ENCODE results near the gene NELL1.

The NELL1 gene

DNA sequence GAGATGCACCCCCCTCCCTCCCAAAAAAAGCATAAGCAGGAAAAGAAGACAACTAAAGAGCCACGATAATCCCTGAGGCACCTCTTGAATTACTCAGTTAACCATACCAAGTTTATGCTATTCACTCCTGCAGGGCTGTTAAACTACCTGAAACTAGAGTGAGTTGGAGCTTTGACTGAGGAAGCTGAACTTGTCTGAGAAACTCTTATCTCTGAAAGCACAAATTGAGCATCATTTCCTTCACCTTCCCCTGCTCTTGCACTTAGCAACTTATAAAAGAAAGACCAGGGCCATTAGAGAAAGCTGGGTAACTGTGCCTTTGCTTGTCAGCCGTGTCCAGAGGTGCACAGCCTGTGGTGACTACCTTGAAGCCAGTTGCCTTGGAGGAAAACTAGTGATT lies 745.6 kb downstream of the NELL1 start:
- DNase-seq (ENCODE audit: low read depth in 2 of 2), result no peak

DNA sequence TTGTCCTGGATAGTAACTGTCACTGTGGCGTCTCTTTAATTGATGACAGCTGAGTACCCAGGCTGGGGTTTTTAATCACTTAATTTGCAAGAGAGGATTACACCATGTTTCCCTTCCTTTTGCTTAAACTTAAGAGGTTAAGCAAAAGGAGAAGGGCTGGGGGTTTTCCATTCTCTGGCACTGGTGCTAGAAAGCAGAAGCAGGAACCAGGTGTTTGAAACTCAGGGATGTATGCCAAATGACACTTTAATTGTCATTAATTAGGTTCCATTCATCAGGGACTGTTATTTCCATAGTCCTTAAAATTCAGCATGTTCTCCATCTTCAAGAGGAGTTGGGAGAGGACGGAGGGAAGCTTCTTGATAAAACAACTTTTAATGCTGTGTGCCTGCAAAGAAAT lies 746.2 kb downstream of the NELL1 start:
- DNase-seq (ENCODE audit: low read depth in 2 of 2), result no peak

- no peak for DNase-seq (ENCODE audit: low read depth in 2 of 2)
Observed at GRCh38 chr11:21421711-21422329, 752.4 kb downstream of the NELL1 start.

DNA sequence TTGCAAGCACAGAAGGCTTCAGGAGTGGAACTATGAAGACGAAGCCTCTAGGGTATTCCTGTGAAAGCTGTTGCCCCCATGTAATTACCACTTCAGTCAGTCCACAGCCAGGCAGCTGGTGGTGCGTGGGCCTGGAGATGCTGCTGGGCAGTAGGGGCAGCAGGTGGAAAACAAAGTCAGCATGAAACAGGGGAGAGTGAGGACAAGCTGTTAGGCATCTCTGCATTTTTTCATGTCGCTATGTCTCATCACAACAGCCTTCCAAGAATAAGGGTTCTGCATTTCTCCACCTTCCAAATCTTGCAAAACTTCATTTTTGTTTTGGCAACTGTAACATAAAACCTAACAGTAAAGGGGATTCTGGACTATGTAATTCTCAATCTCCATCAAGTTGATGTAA lies 757.5 kb downstream of the NELL1 start:
- no peak for DNase-seq (ENCODE audit: low read depth in 2 of 2)

DNA sequence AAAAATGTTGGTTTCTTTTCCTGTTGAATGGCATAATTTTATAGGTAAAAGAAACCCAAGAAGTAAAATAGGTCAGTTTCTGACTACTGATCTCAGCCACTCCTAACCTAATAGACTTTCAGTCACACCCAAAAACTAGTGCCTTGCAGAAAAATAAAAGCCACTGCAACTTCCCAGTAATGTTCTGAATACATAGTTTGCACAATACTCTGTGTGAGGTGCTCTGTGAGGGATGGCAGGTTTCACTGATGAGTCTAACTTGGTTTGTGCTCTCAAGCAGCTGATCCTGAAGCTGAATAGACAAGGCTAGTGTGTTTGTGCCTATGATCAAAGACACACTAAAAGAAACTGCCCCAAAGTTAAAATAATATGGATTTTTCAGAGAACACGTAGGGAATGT lies 758.3 kb downstream of the NELL1 start:
- no peak for DNase-seq (ENCODE audit: low read depth in 2 of 2)

DNA sequence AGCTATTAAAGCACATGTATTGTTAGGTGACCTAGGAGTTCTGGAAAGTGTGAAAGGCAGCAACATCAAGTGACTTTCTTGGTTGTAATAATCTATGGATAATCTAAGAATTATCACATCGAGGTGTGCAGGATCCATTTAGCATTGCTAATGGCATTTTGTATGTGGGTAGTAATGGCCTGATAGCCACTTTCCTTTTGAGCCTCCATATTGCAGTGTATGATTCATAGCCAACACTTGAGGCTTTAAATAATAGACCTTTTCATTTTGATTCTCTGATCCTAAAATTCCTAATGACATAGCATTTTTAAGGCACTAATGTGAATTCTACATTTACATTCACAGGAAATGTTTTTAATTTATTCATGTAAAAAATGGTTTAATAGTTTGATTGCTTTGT lies 759.4 kb downstream of the NELL1 start:
- no peak for DNase-seq (ENCODE audit: low read depth in 2 of 2)

DNA sequence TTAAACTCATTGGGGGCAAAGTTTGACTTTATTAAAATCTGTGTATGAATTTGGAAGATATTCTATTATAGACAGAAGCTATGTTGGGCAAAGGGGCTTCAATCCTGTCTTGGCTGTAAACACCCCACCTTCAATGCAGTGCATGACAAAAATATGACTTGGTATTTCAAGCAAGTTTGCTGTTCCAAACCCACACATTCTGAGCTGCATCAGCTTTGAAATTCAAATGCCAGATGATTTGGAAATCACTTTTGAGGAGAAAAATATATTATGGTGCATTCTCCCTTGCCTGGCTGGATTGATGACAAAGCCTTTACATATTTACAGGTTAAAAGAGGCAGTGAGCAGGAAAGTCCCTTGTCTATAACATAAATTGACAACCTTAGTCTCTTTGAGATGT lies 760.0 kb downstream of the NELL1 start:
- DNase-seq (ENCODE audit: low read depth in 2 of 2), result no peak

DNA sequence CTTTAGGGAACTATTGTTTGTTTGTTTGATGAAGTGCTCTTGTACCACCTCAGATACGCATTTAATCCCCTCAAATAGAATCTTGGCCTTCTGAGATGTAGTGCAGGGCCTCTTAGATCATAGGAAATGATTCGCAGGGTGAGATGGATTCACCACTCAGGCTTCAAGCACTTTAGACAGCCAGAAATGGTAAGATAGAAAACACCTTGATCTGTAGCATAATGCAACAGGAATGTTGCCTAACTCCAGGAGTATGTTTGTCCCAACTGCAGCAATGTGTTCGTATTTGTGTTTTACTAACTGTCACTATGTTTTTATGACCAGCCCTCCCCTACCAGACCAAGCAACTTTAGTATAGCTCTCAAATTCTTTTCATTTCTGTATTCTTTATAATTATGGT lies 761.2 kb downstream of the NELL1 start:
- DNase-seq (ENCODE audit: low read depth in 2 of 2), result no peak

GRCh38 chr11:21446939-21447590 lies 777.7 kb downstream of the NELL1 start:
- DNase-seq (ENCODE audit: low read depth in 2 of 2), result no peak

GRCh38 chr11:21447871-21448270 lies 778.5 kb downstream of the NELL1 start:
- no peak for DNase-seq (ENCODE audit: low read depth in 2 of 2)

- no peak for DNase-seq (ENCODE audit: low read depth in 2 of 2)
Observed at GRCh38 chr11:21456186-21456585, 786.8 kb downstream of the NELL1 start.

GRCh38 chr11:21460082-21460481 lies 790.7 kb downstream of the NELL1 start:
- no peak for DNase-seq (ENCODE audit: low read depth in 2 of 2)

GRCh38 chr11:21461701-21462100 lies 792.3 kb downstream of the NELL1 start:
- no peak for DNase-seq (ENCODE audit: low read depth in 2 of 2)

GRCh38 chr11:21464601-21465193 lies 795.3 kb downstream of the NELL1 start:
- DNase-seq (ENCODE audit: low read depth in 2 of 2), result no peak

DNA sequence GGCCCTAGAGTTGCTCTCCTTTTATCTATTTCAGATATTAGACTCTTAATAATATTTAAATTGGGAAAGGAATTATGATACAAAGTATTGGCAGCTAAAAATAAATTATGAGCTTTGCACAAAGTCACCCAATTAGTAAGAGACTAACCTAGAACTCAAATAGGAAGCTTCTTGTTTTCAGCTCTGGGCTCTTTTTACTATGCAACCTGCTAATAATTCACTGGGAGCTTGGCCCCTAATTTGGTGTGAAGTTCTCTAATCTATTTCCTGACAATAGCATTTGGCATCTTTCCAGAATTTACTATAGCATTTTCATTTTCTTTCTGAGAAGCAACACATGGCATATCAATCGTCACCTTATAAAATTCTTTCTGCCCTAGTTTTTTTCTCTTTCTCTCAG lies 795.8 kb downstream of the NELL1 start:
- no peak for DNase-seq (ENCODE audit: low read depth in 2 of 2)

GRCh38 chr11:21465920-21466319 lies 796.5 kb downstream of the NELL1 start:
- DNase-seq (ENCODE audit: low read depth in 2 of 2), result no peak

DNA sequence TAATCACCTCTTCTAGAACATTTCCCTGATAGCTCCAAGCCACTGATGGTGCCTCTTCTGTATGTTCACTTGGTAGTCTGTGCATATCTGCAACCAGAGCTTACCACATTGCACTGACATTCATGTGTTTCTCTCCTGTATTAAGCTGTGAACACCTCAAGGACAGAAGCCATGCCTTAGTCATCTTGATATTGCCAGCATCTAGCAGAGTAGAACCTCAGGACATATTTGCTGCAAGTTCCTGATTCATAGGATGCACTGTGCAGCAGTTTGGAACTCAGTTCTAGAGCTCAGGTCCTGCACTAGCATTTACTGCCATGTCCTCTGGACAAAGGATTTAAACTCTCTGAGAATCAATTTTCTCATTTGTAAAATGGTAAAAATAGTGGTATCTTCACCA lies 801.1 kb downstream of the NELL1 start:
- no peak for DNase-seq (ENCODE audit: low read depth in 2 of 2)

GRCh38 chr11:21472261-21472660 lies 802.9 kb downstream of the NELL1 start:
- no peak for DNase-seq (ENCODE audit: low read depth in 2 of 2)

GRCh38 chr11:21474529-21474928 lies 805.1 kb downstream of the NELL1 start:
- DNase-seq (ENCODE audit: low read depth in 2 of 2), result no peak

DNA sequence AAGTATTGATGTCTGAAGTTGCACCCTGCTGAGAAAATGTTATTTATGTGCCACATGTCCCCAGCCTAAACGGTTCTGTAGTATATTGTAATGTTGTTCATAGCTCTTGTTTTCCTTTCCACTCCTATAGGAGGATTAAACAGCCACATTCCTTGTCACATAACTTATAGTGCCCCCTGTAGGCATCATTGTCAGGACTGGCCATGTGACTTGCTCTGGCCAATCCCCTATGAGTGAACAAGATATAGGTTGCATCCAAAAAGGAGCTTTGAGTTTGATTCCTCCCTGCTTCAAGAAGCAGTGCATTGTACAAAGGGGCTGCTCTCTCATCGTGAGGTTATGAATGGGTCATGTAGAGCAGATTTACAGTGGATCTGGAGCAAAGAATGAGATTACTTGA lies 805.9 kb downstream of the NELL1 start:
- no peak for DNase-seq (ENCODE audit: low read depth in 2 of 2)

- DNase-seq (ENCODE audit: low read depth in 2 of 2), result no peak
Observed at GRCh38 chr11:21476588-21476987, 807.2 kb downstream of the NELL1 start.

GRCh38 chr11:21480240-21480639 lies 810.9 kb downstream of the NELL1 start:
- no peak for DNase-seq (ENCODE audit: low read depth in 2 of 2)

GRCh38 chr11:21481255-21481654 lies 811.9 kb downstream of the NELL1 start:
- DNase-seq (ENCODE audit: low read depth in 2 of 2), result no peak

- DNase-seq (ENCODE audit: low read depth in 2 of 2), result no peak
Observed at GRCh38 chr11:21484039-21484438, 814.7 kb downstream of the NELL1 start.
